Prostate gland (tissue), 2 donors: ENCODE data around the gene HSD3B1.

Source experiments
- CTCF ChIP-seq, 4 experiments: fragments of 200-600 bp in 2 of 4; fragments of 450-650 bp in 2 of 4; sonication (generic) in 2 of 4; IDR thresholded peaks; 1 replicate in 3 of 4; 2 replicates in 1 of 4; pipeline ENCODE4 v1.5.1; 2016 to 2019; ENCODE audit warnings: antibody characterized with exemption in 4 of 4, mild to moderate bottlenecking in 2 of 4, moderate library complexity in 2 of 4
- POLR2A ChIP-seq: fragments of 450-650 bp; IDR thresholded peaks from one replicate; pipeline ENCODE4 v1.6.1; 2016; ENCODE audit warnings: antibody characterized with exemption, mild to moderate bottlenecking

- TF ChIP-seq CTCF (IDR thresholded peaks at IDR 0.05) = no peak
- no peak for TF ChIP-seq POLR2A
Observed at GRCh38 chr1:119489201-119489600, 17.8 kb upstream of the HSD3B1 start.
